Fibroblast of the aortic adventitia (primary cell): ENCODE measurements around the gene MYOM1. TPM values are rescaled to one million over a fixed set of nuclear protein-coding genes. Genes with fewer than 3 reads are reported as not detected.
"Not testable (repeated sequence)": the region's sequence is repeated elsewhere in the genome, so short reads cannot be mapped to it uniquely, and the experiment has no call there.

Experiments used
- DNase-seq: peaks from one replicate; pipeline ENCODE4 v3.0.0-alpha.2; 2010; ENCODE audit warnings: low read depth
- H3K4me3 ChIP-seq: 2 replicates; pipeline ENCODE4 v1.5.1; 2011; ENCODE audit warnings: low read depth, mild to moderate bottlenecking, control low read depth, low read length, moderate library complexity
- CTCF ChIP-seq: IDR thresholded peaks from 2 replicates; pipeline ENCODE4 v1.5.1; 2011; ENCODE audit warnings: mild to moderate bottlenecking, low read length, control low read depth, inconsistent platforms; ENCODE audit not compliant: insufficient read depth
- total RNA-seq: library from RNA; depleted of rRNA; stranded (reverse); fragments of >200 nt; gene quantifications from 2 replicates; pipeline ENCODE4 v1.2.3, GENCODE V29; 2012; ENCODE audit warnings: low replicate concordance

Gene MYOM1
- total RNA-seq, 1 donor: 0.90 TPM

GRCh38 chr18:3052411-3052758 is 167.4 kb downstream of the MYOM1 start:
- no peak for TF ChIP-seq CTCF
- H3K4me3 ChIP-seq: no peak overlapping the region
- DNase-seq: no peak

- DNase-seq: no peak
- TF ChIP-seq CTCF: no peak
- H3K4me3 ChIP-seq: no peak overlapping the region
These were observed 167.9 kb downstream of the MYOM1 start for GRCh38 chr18:3051718-3052410.

- H3K4me3 ChIP-seq, DNase-seq: not testable (repeated sequence)
These were observed 169.8 kb downstream of the MYOM1 start for GRCh38 chr18:3049897-3050454.

GRCh38 chr18:3048820-3049349 is 170.9 kb downstream of the MYOM1 start:
- no peak for TF ChIP-seq CTCF
- DNase-seq: no peak
- no peak overlapping the region for H3K4me3 ChIP-seq

GRCh38 chr18:3048121-3048520 is 171.6 kb downstream of the MYOM1 start:
- TF ChIP-seq CTCF: no peak
- no peak for DNase-seq
- no peak overlapping the region for H3K4me3 ChIP-seq

GRCh38 chr18:3046216-3046808 is 173.5 kb downstream of the MYOM1 start:
- no peak for DNase-seq
- no peak overlapping the region for H3K4me3 ChIP-seq
- TF ChIP-seq CTCF: no peak

- no peak for DNase-seq
- TF ChIP-seq CTCF: no peak
- H3K4me3 ChIP-seq: no peak overlapping the region
These were observed 174.7 kb downstream of the MYOM1 start for GRCh38 chr18:3044931-3045698.
